ENCODE measurements around the gene RAPGEFL1. TPM values are rescaled to one million over a fixed set of nuclear protein-coding genes. Genes with fewer than 3 reads are reported as not detected.

Gene RAPGEFL1
- total RNA-seq, 1 experiment from 2014 or later = 23.6 TPM

GRCh38 chr17:40153603-40154236 is 23.6 kb upstream of the RAPGEFL1 start:
- H3K4me3 Mint-ChIP-seq = no peak overlapping the region
- Histone ChIP-seq H2BK12ac (ENCODE audit: insufficient read length, low read depth, low read length) (no peak overlapping the region), H2AK5ac (ENCODE audit: insufficient read length, low read length) (no peak overlapping the region), H2BK120ac (ENCODE audit: low read depth, low read length, poor library complexity, severe bottlenecking) (no peak overlapping the region), H3K56ac (ENCODE audit: insufficient read length, low read depth, low read length) (no peak overlapping the region), H3K23me2 (ENCODE audit: insufficient read length, low read depth, low read length, poor library complexity, severe bottlenecking) (no peaks in the 10 kb centered on the region), H3K4me2 (ENCODE audit: insufficient read depth, insufficient read length, low read length) (no peak overlapping the region), H3K79me1 (ENCODE audit: insufficient read depth, low read depth, low read length, poor library complexity, severe bottlenecking) (peaks cover under 1% of the 10 kb centered on the region), H2BK20ac (ENCODE audit: low read depth, low read length, poor library complexity, severe bottlenecking) (no peak overlapping the region), H4K8ac (replicated peaks; ENCODE audit: insufficient read length, low read depth, low read length) (no peak overlapping the region), H4K91ac (ENCODE audit: insufficient read length, low read depth, low read length) (no peak overlapping the region), H3K23ac (ENCODE audit: insufficient read length, low read depth, low read length) (no peak overlapping the region), H3K4ac (ENCODE audit: low read depth, low read length) (no peak overlapping the region), H3K14ac (ENCODE audit: insufficient read depth, low read length) (no peak overlapping the region), H3K27me3 (ENCODE audit: insufficient read depth, low read length) (no peaks in the 10 kb centered on the region), H2BK5ac (ENCODE audit: insufficient read length, low read length) (no peak overlapping the region), H3K27ac (ENCODE audit: insufficient read length, low read depth, low read length) (no peak overlapping the region), H3K79me2 (ENCODE audit: insufficient read depth, low read length) (no peaks in the 10 kb centered on the region; the same call in 1 of the 2 replicates), H3K9ac (ENCODE audit: extremely low read depth, insufficient read length, low read length) (no peak overlapping the region), H3K9me3 (ENCODE audit: control insufficient read depth, low read depth, low read length) (no peaks in the 10 kb centered on the region), H2AFZ (ENCODE audit: low read length) (no peak overlapping the region), H4K20me1 (ENCODE audit: control insufficient read depth, insufficient read depth, insufficient read length) (no peaks in the 10 kb centered on the region), H3T11ph (ENCODE audit: low read length) (no peak overlapping the region), H3K18ac (ENCODE audit: insufficient read length, low read depth, low read length) (no peak overlapping the region), H3K4me1 (ENCODE audit: insufficient read depth, low read length) (no peaks in the 10 kb centered on the region), H4K5ac (ENCODE audit: insufficient read length, low read depth, low read length) (no peak overlapping the region), H2BK15ac (ENCODE audit: low read depth, low read length) (no peak overlapping the region)
- peaks cover 34 to 71% (median 66%) of the 10 kb centered on the region in 3 experiments for H3K36me3 Mint-ChIP-seq (ENCODE audit: insufficient read depth in 1 of 3, low read depth in 3 of 3)
- WGBS (ENCODE audit: extremely low coverage, insufficient read length, low lambda C conversion rate) = no CpG with 5 or more reads among the region's 14 CpGs
- no peak overlapping the region; a peak in 1 of 7 replicates for H3K27ac Mint-ChIP-seq
- H3K4me1 Mint-ChIP-seq = no peaks in the 10 kb centered on the region; a peak in 1 of 4 replicates
- no peaks in the 10 kb centered on the region for H3K27me3 Mint-ChIP-seq (ENCODE audit: low read depth)
- DNase-seq = no peak
- no peaks in the 10 kb centered on the region; a peak in 1 of 5 replicates for H3K9me3 Mint-ChIP-seq
- no peak for TF ChIP-seq CTCF (conservative IDR thresholded peaks at IDR 0.05)

Measured in H9 (cell line).